KOPT-K1 (cell line): ENCODE measurements around the gene KDM2B.

Experiments
- H3K27ac ChIP-seq: fragments of 200-600 bp; sonication (generic); 2 replicates; pipeline ENCODE4 v1.5.1; 2016; ENCODE audit warnings: antibody characterized with exemption, mild to moderate bottlenecking, low read depth, low read length; ENCODE audit not compliant: poor library complexity, severe bottlenecking
- H3K36me3 ChIP-seq: fragments of 200-600 bp; sonication (generic); 2 replicates; pipeline ENCODE4 v1.5.1; 2017; ENCODE audit warnings: antibody characterized with exemption, mild to moderate bottlenecking, low read length, moderate library complexity; ENCODE audit not compliant: insufficient read depth
- H3K9me3 ChIP-seq: fragments of 200-600 bp; sonication (generic); 2 replicates; pipeline ENCODE4 v1.5.1; 2017; ENCODE audit warnings: antibody characterized with exemption, low read length, mild to moderate bottlenecking; ENCODE audit not compliant: insufficient read depth, poor library complexity, severe bottlenecking

KDM2B gene

GRCh38 chr12:121379945-121380344 lies 200.9 kb downstream of the KDM2B start:
- Histone ChIP-seq H3K9me3 (no peaks in the 10 kb centered on the region), H3K27ac (no peak overlapping the region), H3K36me3 (no peaks in the 10 kb centered on the region)
